Measurements from ENCODE around the gene SYK.

Gene SYK

GRCh38 chr9:90832261-90832660, 30.6 kb downstream of the SYK start:
- no peak overlapping the region for H2AFZ ChIP-seq (ENCODE audit: low read length)
- no peaks in the 10 kb centered on the region for H3K9me2 ChIP-seq (replicated peaks; ENCODE audit: low read depth, low read length)
- no peaks in the 10 kb centered on the region for H3K9me3 ChIP-seq (ENCODE audit: insufficient read depth, low read depth, low read length)
- TF ChIP-seq EZH2phosphoT487 (IDR thresholded peaks at IDR 0.05; ENCODE audit: borderline replicate concordance) = no peak
- TF ChIP-seq, protein P1, sequence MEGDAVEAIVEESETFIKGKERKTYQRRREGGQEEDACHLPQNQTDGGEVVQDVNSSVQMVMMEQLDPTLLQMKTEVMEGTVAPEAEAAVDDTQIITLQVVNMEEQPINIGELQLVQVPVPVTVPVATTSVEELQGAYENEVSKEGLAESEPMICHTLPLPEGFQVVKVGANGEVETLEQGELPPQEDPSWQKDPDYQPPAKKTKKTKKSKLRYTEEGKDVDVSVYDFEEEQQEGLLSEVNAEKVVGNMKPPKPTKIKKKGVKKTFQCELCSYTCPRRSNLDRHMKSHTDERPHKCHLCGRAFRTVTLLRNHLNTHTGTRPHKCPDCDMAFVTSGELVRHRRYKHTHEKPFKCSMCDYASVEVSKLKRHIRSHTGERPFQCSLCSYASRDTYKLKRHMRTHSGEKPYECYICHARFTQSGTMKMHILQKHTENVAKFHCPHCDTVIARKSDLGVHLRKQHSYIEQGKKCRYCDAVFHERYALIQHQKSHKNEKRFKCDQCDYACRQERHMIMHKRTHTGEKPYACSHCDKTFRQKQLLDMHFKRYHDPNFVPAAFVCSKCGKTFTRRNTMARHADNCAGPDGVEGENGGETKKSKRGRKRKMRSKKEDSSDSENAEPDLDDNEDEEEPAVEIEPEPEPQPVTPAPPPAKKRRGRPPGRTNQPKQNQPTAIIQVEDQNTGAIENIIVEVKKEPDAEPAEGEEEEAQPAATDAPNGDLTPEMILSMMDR (conservative IDR thresholded peaks at IDR 0.05; ENCODE audit: low read length) = no peak
- H3K4me2 ChIP-seq (ENCODE audit: low read depth, low read length, poor library complexity, severe bottlenecking) = no peak overlapping the region
- H3K79me2 ChIP-seq (ENCODE audit: insufficient read depth, low read length) = peaks cover 90% of the 10 kb centered on the region; the same call in 1 of the 2 replicates
- peaks cover 22% of the 10 kb centered on the region; the same call in 1 of the 2 replicates for H3K36me3 ChIP-seq (ENCODE audit: insufficient read depth, low read length)
- H3K4me1 ChIP-seq (ENCODE audit: insufficient read depth, low read length, poor library complexity, severe bottlenecking) = peaks cover 25% of the 10 kb centered on the region
- no peak overlapping the region for H3K4me3 ChIP-seq (ENCODE audit: low read length, poor library complexity, severe bottlenecking)
- no peak overlapping the region for H3K9ac ChIP-seq (ENCODE audit: low read depth, low read length, poor library complexity, severe bottlenecking)
- no peaks in the 10 kb centered on the region for H3K27me3 ChIP-seq (ENCODE audit: insufficient read depth, low read length, poor library complexity, severe bottlenecking)
- no peaks in the 10 kb centered on the region for H3F3A ChIP-seq (ENCODE audit: low read depth)
- H4K20me1 ChIP-seq (ENCODE audit: insufficient read depth, low read length, poor library complexity, severe bottlenecking) = peaks cover 3% of the 10 kb centered on the region

DNA sequence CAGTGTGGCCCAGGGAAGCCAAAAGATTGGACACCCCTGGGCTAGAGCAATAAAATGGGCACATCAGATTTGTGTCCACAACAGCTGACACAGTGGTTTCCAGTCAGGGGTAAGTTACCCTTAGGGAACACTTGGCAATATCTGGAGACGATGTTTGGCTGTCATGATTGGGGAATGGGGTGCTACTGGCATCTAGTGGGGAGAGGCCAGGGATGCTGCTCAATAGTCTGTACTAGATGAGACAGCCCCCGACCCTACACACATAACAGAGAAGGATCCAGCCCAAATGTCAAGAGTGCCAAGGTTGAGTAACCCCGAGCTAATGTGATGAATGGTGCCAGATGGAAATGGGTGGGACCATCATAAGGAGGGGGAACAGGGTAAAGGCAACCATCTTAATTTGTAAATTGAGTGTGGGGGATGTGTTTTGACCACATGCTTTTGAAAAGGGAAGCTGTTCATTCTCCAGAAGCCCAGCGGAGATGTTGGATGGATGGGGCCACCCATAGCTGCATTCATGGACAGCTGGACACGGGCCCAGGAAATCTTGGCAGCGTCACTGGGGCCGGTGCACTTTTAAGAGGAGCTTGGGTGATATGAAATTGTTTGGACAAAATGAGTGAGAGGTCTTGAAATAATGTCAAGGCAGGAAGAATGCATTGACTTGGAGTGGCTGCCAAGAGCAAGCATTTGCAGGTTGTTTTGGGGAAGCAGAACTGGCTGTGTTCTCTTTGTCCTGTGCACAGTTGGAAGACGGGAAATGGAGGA, 33.4 kb downstream of the SYK start:
- Histone ChIP-seq H2AFZ (ENCODE audit: low read length) (no peak overlapping the region), H4K20me1 (ENCODE audit: insufficient read depth, low read length, poor library complexity, severe bottlenecking) (peaks cover 3% of the 10 kb centered on the region), H3K79me2 (ENCODE audit: insufficient read depth, low read length) (peaks cover 92% of the 10 kb centered on the region; the same call in 1 of the 2 replicates), H3K4me2 (ENCODE audit: low read depth, low read length, poor library complexity, severe bottlenecking) (no peak overlapping the region), H3K27me3 (ENCODE audit: insufficient read depth, low read length, poor library complexity, severe bottlenecking) (no peaks in the 10 kb centered on the region), H3K9me3 (ENCODE audit: insufficient read depth, low read depth, low read length) (no peaks in the 10 kb centered on the region), H3K9ac (ENCODE audit: low read depth, low read length, poor library complexity, severe bottlenecking) (no peak overlapping the region), H3K4me1 (ENCODE audit: insufficient read depth, low read length, poor library complexity, severe bottlenecking) (peaks cover 41% of the 10 kb centered on the region), H3K36me3 (ENCODE audit: insufficient read depth, low read length) (peaks cover 22% of the 10 kb centered on the region; the same call in 1 of the 2 replicates), H3K9me2 (replicated peaks; ENCODE audit: low read depth, low read length) (no peaks in the 10 kb centered on the region), H3K4me3 (ENCODE audit: low read length, poor library complexity, severe bottlenecking) (no peak overlapping the region), H3F3A (ENCODE audit: low read depth) (no peaks in the 10 kb centered on the region; the same call in 1 of the 2 replicates)
- TF ChIP-seq EZH2phosphoT487 (IDR thresholded peaks at IDR 0.05; ENCODE audit: borderline replicate concordance) = no peak
- TF ChIP-seq, protein P1 (conservative IDR thresholded peaks at IDR 0.05; ENCODE audit: low read length) = peak; percentile 43; the same call in 1 of the 2 replicates

DNA sequence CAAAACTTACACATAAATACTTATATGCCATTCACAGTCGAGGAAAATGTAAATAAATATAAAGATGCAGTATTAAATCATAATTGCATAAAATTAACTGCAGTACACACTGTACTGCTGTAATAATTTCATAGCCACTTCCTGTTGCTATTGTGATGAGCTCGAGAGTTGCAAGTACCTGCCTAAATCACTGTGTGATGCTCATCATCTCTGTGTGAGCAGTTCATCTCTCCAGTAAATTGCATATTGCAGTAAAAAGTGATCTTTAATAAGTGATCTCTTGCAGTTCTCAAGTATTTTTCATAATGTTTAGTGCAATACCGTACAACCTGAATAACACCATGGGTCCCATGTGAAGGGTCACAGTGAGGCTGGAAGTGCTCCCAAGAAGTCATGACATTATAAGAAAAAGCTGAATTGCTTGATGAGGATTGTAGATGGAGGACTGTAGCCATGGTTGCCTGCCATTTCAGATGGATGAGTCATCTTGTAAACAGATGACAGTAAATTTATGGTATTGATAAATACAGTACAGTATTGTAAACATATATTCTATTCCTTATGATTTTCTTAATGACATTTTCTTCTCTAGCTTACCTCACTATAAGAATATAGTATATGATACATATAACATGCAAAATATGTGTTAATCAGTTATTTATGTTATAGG, 34.9 kb downstream of the SYK start:
- peaks cover 94% of the 10 kb centered on the region for H3K79me2 ChIP-seq (ENCODE audit: insufficient read depth, low read length)

More for the DNA sequence above, 34.9 kb downstream of the SYK start:
- no peaks in the 10 kb centered on the region; the same call in none of the 2 replicates for H3F3A ChIP-seq (ENCODE audit: low read depth)
- no peak for TF ChIP-seq EZH2phosphoT487 (IDR thresholded peaks at IDR 0.05; ENCODE audit: borderline replicate concordance)
- TF ChIP-seq, protein P1 (conservative IDR thresholded peaks at IDR 0.05; ENCODE audit: low read length) = no peak
- H4K20me1 ChIP-seq (ENCODE audit: insufficient read depth, low read length, poor library complexity, severe bottlenecking) = no peaks in the 10 kb centered on the region
- H3K4me1 ChIP-seq (ENCODE audit: insufficient read depth, low read length, poor library complexity, severe bottlenecking) = peaks cover 45% of the 10 kb centered on the region
- no peaks in the 10 kb centered on the region for H3K9me3 ChIP-seq (ENCODE audit: insufficient read depth, low read depth, low read length)
- peaks cover 19% of the 10 kb centered on the region; the same call in 1 of the 2 replicates for H3K36me3 ChIP-seq (ENCODE audit: insufficient read depth, low read length)
- no peaks in the 10 kb centered on the region for H3K9me2 ChIP-seq (replicated peaks; ENCODE audit: low read depth, low read length)
- H3K9ac ChIP-seq (ENCODE audit: low read depth, low read length, poor library complexity, severe bottlenecking) = no peak overlapping the region
- no peaks in the 10 kb centered on the region for H3K27me3 ChIP-seq (ENCODE audit: insufficient read depth, low read length, poor library complexity, severe bottlenecking)
- no peak overlapping the region for H2AFZ ChIP-seq (ENCODE audit: low read length)
- no peak overlapping the region for H3K4me3 ChIP-seq (ENCODE audit: low read length, poor library complexity, severe bottlenecking)
- H3K4me2 ChIP-seq (ENCODE audit: low read depth, low read length, poor library complexity, severe bottlenecking) = no peak overlapping the region
